PC-3 (cell line): Measurements from ENCODE around the gene CA11.

Experiments
- CTCF ChIP-seq: fragments of 300-600 bp; sonication (generic); conservative IDR thresholded peaks from 2 replicates; pipeline ENCODE4 v1.5.1; 2017; ENCODE audit warnings: antibody characterized with exemption, low read depth, mild to moderate bottlenecking, low read length
- EZH2 ChIP-seq: fragments of 300-600 bp; sonication (generic); IDR thresholded peaks from one replicate; pipeline ENCODE4 v1.6.1; 2017; ENCODE audit warnings: antibody characterized with exemption, mild to moderate bottlenecking, low read length; ENCODE audit not compliant: unreplicated experiment
- EZH2phosphoT487 ChIP-seq: fragments of 300-600 bp; sonication (generic); IDR thresholded peaks from 2 replicates; pipeline ENCODE4 v1.6.1; 2018; ENCODE audit warnings: mild to moderate bottlenecking, antibody characterized with exemption, low read length, borderline replicate concordance

GRCh38 chr19:48669903-48670668 lies 24.1 kb upstream of the CA11 start:
- TF ChIP-seq CTCF (no peak), EZH2 (no peak), EZH2phosphoT487 (no peak)
